PC-9 (cell line): ENCODE data around the gene RBM19. TPM values are rescaled to one million over a fixed set of nuclear protein-coding genes. Genes with fewer than 3 reads are reported as not detected.

Experiments
- BruUV-seq: library from RNA; stranded (reverse); fragments of 400-500 nt; replicated peaks from 2 replicates; lab custom pipeline; 2021; lab: Mats Ljungman, UMichigan
- CTCF ChIA-PET: fragments of 300-600 bp; sonication (Branson Sonifier 250); formaldehyde crosslinking; loops from one replicate; lab custom pipeline; 2022; ENCODE audit warnings: antibody characterized with exemption; lab: Charles Lee
- POLR2A ChIA-PET: fragments of 300-600 bp; sonication (Branson Sonifier 250); formaldehyde crosslinking; loops from one replicate; lab custom pipeline; 2022; ENCODE audit warnings: antibody characterized with exemption; ENCODE audit not compliant: unreplicated experiment; lab: Charles Lee
- DNase-seq, 2 experiments: peaks; one replicate each; pipeline versions ENCODE4 v3.0.0 to v3.0.0-alpha.2; 2015 to 2022; ENCODE audit warnings: mixed read lengths in 1 of 2
- H2AFZ ChIP-seq: fragments of 200-600 bp; sonication (generic); 2 replicates; pipeline ENCODE4 v1.8.1; 2017; ENCODE audit warnings: antibody characterized with exemption
- H3F3A ChIP-seq: fragments of 200-600 bp; sonication (generic); 2 replicates; pipeline ENCODE4 v1.8.1; 2017; ENCODE audit warnings: antibody characterized with exemption, mild to moderate bottlenecking, low read depth; ENCODE audit not compliant: insufficient read depth
- H3K27ac ChIP-seq: fragments of 200-600 bp; sonication (generic); 2 replicates; pipeline ENCODE4 v1.6.1; 2016; ENCODE audit warnings: mixed run types
- H3K27me3 ChIP-seq: fragments of 200-600 bp; sonication (generic); 2 replicates; pipeline ENCODE4 v1.6.1; 2016; ENCODE audit warnings: low read depth, mixed run types; ENCODE audit not compliant: insufficient read depth
- H3K36me3 ChIP-seq: fragments of 200-600 bp; sonication (generic); 2 replicates; pipeline ENCODE4 v1.6.1; 2016; ENCODE audit warnings: low read depth, mixed run types
- H3K4me1 ChIP-seq: fragments of 200-600 bp; sonication (generic); replicated peaks from 2 replicates; pipeline ENCODE4 v1.6.1; 2016; ENCODE audit warnings: mixed run types; ENCODE audit not compliant: insufficient read depth
- H3K4me2 ChIP-seq: fragments of 200-600 bp; sonication (generic); 2 replicates; pipeline ENCODE4 v1.6.1; 2017; ENCODE audit warnings: mixed run types
- H3K4me3 ChIP-seq: fragments of 200-600 bp; sonication (generic); 2 replicates; pipeline ENCODE4 v1.6.1; 2016; ENCODE audit warnings: mixed run types
- H3K79me2 ChIP-seq: fragments of 200-600 bp; sonication (generic); 2 replicates; pipeline ENCODE4 v1.6.1; 2017; ENCODE audit warnings: low read depth, mixed run types
- H3K9me2 ChIP-seq: fragments of 200-600 bp; sonication (generic); 2 replicates; pipeline ENCODE4 v1.8.1; 2017; ENCODE audit warnings: mild to moderate bottlenecking; ENCODE audit not compliant: insufficient read depth
- H3K9me3 ChIP-seq: fragments of 200-600 bp; sonication (generic); 2 replicates; pipeline ENCODE4 v1.8.1; 2016; ENCODE audit warnings: low read depth; ENCODE audit not compliant: insufficient read depth
- H4K20me1 ChIP-seq: fragments of 200-600 bp; sonication (generic); 2 replicates; pipeline ENCODE4 v1.8.1; 2017; ENCODE audit not compliant: insufficient read depth
- CTCF ChIP-seq: fragments of 200-600 bp; sonication (generic); conservative IDR thresholded peaks from 2 replicates; pipeline ENCODE4 v1.6.1; 2017; ENCODE audit warnings: mixed run types, antibody characterized with exemption, mild to moderate bottlenecking, moderate library complexity
- EZH2 ChIP-seq: fragments of 200-600 bp; sonication (generic); IDR thresholded peaks from 2 replicates; pipeline ENCODE4 v1.8.0; 2017; ENCODE audit warnings: antibody characterized with exemption, low read depth
- intact Hi-C: fragments of 100-400 bp; cut with micrococcal nuclease; formaldehyde crosslinking; loops from one replicate; pipeline ENCODE4 v1.10.0; 2022; ENCODE audit not compliant: unreplicated experiment
- total RNA-seq: library from RNA; stranded (reverse); gene quantifications from 2 replicates; pipeline ENCODE4 v1.2.3, GENCODE V29; 2021

Gene RBM19
- total RNA-seq, 1 experiment from 2014 or later = 23.8 TPM

GRCh38 chr12:113882690-113883089, 83.4 kb downstream of the RBM19 start:
- Histone ChIP-seq H3F3A (no peaks in the 10 kb centered on the region), H3K4me1 (no peaks in the 10 kb centered on the region), H3K9me2 (no peaks in the 10 kb centered on the region), H3K27me3 (no peaks in the 10 kb centered on the region), H3K79me2 (no peaks in the 10 kb centered on the region), H3K4me3 (no peak overlapping the region), H4K20me1 (no peaks in the 10 kb centered on the region; the same call in 1 of the 2 replicates), H3K9me3 (no peaks in the 10 kb centered on the region), H2AFZ (no peak overlapping the region), H3K4me2 (no peak overlapping the region), H3K27ac (no peak overlapping the region), H3K36me3 (no peaks in the 10 kb centered on the region)
- no peak for TF ChIP-seq EZH2
- TF ChIP-seq CTCF = no peak
- intact Hi-C loops = no loop called here
- DNase-seq = no peak
- BruUV-seq = no TSS peak
- POLR2A ChIA-PET = interaction anchor here (0.6 kb wide), 1 partner anchor 445 kb away, joined by 4 read pairs; no protein-coding TSS in a partner anchor
- CTCF ChIA-PET = no interaction called here

- DNase-seq = no peak
- intact Hi-C loops = no loop called here
- CTCF ChIA-PET = no interaction called here
- no peaks in the 10 kb centered on the region for H3K9me3 ChIP-seq
- H3K27me3 ChIP-seq = no peaks in the 10 kb centered on the region
- H4K20me1 ChIP-seq = no peaks in the 10 kb centered on the region; the same call in 1 of the 2 replicates
- POLR2A ChIA-PET = no interaction called here
- H3F3A ChIP-seq = no peaks in the 10 kb centered on the region
- BruUV-seq = no TSS peak
- H3K27ac ChIP-seq = no peak overlapping the region
- no peaks in the 10 kb centered on the region for H3K36me3 ChIP-seq
- H3K79me2 ChIP-seq = no peaks in the 10 kb centered on the region
- no peak overlapping the region for H3K4me3 ChIP-seq
- H2AFZ ChIP-seq = no peak overlapping the region
- TF ChIP-seq CTCF (no peak), EZH2 (no peak)
- no peaks in the 10 kb centered on the region for H3K9me2 ChIP-seq
- no peaks in the 10 kb centered on the region for H3K4me1 ChIP-seq
- no peak overlapping the region for H3K4me2 ChIP-seq
These were observed 84.8 kb downstream of the RBM19 start for GRCh38 chr12:113880988-113881962.

GRCh38 chr12:113880326-113880725, 85.8 kb downstream of the RBM19 start:
- Histone ChIP-seq H3K9me3 (no peaks in the 10 kb centered on the region), H3K4me1 (no peaks in the 10 kb centered on the region), H3K4me2 (no peak overlapping the region), H3K9me2 (no peaks in the 10 kb centered on the region), H4K20me1 (no peaks in the 10 kb centered on the region), H3F3A (no peaks in the 10 kb centered on the region), H3K79me2 (no peaks in the 10 kb centered on the region), H3K36me3 (no peaks in the 10 kb centered on the region), H3K4me3 (no peak overlapping the region), H3K27ac (no peak overlapping the region), H3K27me3 (no peaks in the 10 kb centered on the region), H2AFZ (no peak overlapping the region)
- TF ChIP-seq EZH2 (no peak), CTCF (no peak)
- CTCF ChIA-PET = no interaction called here
- no peak for DNase-seq
- intact Hi-C loops = no loop called here
- BruUV-seq = no TSS peak
- POLR2A ChIA-PET = no interaction called here
